HG03097 (cell line): Measurements from ENCODE around the gene SDCCAG8.

Experiments used
- ATAC-seq: cut with Tn5 transposase; IDR thresholded peaks from one replicate; pipeline ENCODE4 v1.9.1; 2021; ENCODE audit not compliant: unreplicated experiment, low FRiP score

The SDCCAG8 gene

GRCh38 chr1:243253926-243254232 is 2.0 kb upstream of the SDCCAG8 start:
- no peak for ATAC-seq

GRCh38 chr1:243254233-243254926 is 1.5 kb upstream of the SDCCAG8 start:
- no peak for ATAC-seq

GRCh38 chr1:243254927-243255790 is 682 bp upstream of the SDCCAG8 start, which contains the start of gene CEP170:
TSS of gene CEP170 (minus strand) at chr1:243255281. CDS start at chr1:243225280, 30,001 bp downstream.
- ATAC-seq: peak; percentile 47

- no peak for ATAC-seq
These were observed 749 bp downstream of the SDCCAG8 start for GRCh38 chr1:243256590-243256989.

- ATAC-seq: no peak
These were observed 1.3 kb downstream of the SDCCAG8 start for GRCh38 chr1:243257189-243257588.

- ATAC-seq: no peak
These were observed 2.9 kb downstream of the SDCCAG8 start for GRCh38 chr1:243258731-243259130.

- no peak for ATAC-seq
These were observed 4.5 kb downstream of the SDCCAG8 start for GRCh38 chr1:243260221-243260880.

GRCh38 chr1:243261390-243261789 is 5.5 kb downstream of the SDCCAG8 start:
- ATAC-seq: no peak

- ATAC-seq: no peak
These were observed 8.9 kb downstream of the SDCCAG8 start for GRCh38 chr1:243264717-243265116.

- no peak for ATAC-seq
These were observed 10.4 kb downstream of the SDCCAG8 start for GRCh38 chr1:243266231-243266630.

- no peak for ATAC-seq
These were observed 11.6 kb downstream of the SDCCAG8 start for GRCh38 chr1:243267471-243267880.

GRCh38 chr1:243267914-243268653 is 12.2 kb downstream of the SDCCAG8 start:
- ATAC-seq: no peak

- no peak for ATAC-seq
These were observed 13.1 kb downstream of the SDCCAG8 start for GRCh38 chr1:243268751-243269460.

GRCh38 chr1:243269461-243269801 is 13.6 kb downstream of the SDCCAG8 start:
- ATAC-seq: peak; percentile 59

GRCh38 chr1:243270097-243270864 is 14.4 kb downstream of the SDCCAG8 start:
- no peak for ATAC-seq

GRCh38 chr1:243271996-243272395 is 16.2 kb downstream of the SDCCAG8 start:
- ATAC-seq: no peak

GRCh38 chr1:243272401-243272800 is 16.6 kb downstream of the SDCCAG8 start:
- ATAC-seq: no peak

- ATAC-seq: no peak
These were observed 17.7 kb downstream of the SDCCAG8 start for GRCh38 chr1:243273506-243273905.

- no peak for ATAC-seq
These were observed 18.1 kb downstream of the SDCCAG8 start for GRCh38 chr1:243273945-243274344.
